K562 (cell line): ENCODE measurements around the gene USP32.
"Not testable (repeated sequence)": the region's sequence is repeated elsewhere in the genome, so short reads cannot be mapped to it uniquely, and the experiment has no call there.

ENCODE experiments used
- ADNP ChIP-seq: fragments of 200-800 bp; sonication (Bioruptor generic); IDR thresholded peaks from 2 replicates; pipeline ENCODE4 v1.6.1; 2016; ENCODE audit warnings: missing genetic modification characterization, missing compliant biosample characterization
- EGR1 ChIP-seq: fragments of 450-650 bp; conservative IDR thresholded peaks from 2 replicates; pipeline ENCODE4 v1.6.1; 2017; ENCODE audit warnings: mild to moderate bottlenecking

DNA sequence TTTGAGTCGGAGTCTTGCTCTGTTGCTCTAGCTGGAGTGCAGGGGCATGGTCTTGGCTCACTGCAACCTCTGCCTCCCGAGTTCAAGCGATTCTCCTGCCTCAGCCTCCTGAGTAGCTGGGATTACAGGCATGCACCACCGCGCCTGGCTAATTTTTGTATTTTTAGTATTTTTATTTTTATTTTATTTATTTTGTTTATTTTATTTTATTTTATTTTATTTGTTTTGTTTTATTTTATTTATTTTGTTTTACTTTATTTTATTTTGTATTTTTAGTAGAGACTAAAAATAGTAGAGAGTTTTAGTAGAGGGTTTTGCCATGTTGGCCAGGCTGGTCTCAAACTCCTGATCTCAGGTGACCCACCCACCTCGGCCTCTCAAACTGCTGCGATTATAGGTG is 27.9 kb upstream of the USP32 start:
- TF ChIP-seq EGR1; ADNP (tag): not testable (repeated sequence)
